Amniotic stem cell (primary cell): ENCODE measurements around the gene CYP21A2.
"Not testable (repeated sequence)": the region's sequence is repeated elsewhere in the genome, so short reads cannot be mapped to it uniquely, and the experiment has no call there.

ENCODE experiments used
- DNase-seq: peaks from one replicate; lab custom pipeline; 2025; lab: John Stamatoyannopoulos, UW

Gene CYP21A2

DNA sequence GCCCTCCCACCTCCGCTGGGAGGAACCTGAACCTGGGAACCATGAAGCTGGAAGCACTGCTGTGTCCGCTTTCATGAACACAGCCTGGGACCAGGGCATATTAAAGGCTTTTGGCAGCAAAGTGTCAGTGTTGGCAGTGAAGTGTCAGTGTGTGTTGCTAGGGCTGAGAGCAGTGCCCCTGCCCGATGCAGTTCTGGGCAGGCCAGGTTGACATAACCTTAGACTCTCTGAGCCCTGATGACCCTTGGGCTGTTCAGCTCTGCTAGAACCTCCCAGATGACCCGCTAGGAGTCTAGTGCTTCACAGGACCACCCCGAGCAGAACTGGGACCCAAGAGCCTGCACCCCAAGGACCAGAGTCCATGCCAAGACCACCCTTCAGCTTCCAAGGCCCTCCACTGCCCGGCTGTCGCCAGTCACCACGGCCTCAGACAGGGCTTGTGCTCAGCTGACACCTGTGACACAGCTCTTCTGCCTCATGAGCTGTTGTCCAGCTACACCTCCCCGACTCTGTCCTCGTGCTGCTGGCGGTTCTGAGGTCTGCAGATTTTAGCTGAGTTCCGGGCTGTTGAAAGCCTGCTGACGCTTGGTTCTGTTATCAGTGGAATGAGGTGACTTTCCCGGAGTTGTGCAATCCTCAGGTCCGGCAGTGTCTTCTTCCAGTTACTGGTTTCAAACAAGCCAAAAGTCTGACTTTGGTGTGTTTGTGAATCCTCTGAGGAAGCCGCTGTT lies 2.8 kb upstream of the CYP21A2 start:
- DNase-seq, result not testable (repeated sequence)

DNA sequence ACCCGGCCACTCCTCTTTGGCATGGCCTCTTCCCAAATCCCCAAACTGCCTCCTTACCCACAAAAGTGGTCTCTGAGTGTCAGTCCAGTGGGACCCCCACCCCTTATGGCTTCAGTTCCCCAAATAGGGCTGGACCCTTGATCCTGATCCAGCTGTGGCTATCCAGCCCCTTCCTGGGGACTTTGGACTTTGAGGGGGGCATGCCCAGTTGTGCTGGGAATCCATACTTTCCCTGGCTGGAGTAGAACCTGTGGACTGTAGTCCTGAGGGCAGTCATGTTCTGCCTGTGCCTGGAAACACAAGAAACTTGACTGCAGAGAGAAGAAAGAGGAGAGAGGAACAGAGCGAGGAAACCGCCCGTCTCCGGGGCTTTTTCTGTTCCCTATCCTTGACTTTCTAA lies 1.1 kb upstream of the CYP21A2 start:
- not testable (repeated sequence) for DNase-seq

DNA sequence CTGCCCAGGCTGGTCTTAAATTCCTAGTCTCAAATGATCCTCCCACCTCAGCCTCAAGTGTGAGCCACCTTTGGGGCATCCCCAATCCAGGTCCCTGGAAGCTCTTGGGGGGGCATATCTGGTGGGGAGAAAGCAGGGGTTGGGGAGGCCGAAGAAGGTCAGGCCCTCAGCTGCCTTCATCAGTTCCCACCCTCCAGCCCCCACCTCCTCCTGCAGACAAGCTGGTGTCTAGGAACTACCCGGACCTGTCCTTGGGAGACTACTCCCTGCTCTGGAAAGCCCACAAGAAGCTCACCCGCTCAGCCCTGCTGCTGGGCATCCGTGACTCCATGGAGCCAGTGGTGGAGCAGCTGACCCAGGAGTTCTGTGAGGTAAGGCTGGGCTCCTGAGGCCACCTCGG lies 663 bp downstream of the CYP21A2 start:
- DNase-seq, result not testable (repeated sequence)

DNA sequence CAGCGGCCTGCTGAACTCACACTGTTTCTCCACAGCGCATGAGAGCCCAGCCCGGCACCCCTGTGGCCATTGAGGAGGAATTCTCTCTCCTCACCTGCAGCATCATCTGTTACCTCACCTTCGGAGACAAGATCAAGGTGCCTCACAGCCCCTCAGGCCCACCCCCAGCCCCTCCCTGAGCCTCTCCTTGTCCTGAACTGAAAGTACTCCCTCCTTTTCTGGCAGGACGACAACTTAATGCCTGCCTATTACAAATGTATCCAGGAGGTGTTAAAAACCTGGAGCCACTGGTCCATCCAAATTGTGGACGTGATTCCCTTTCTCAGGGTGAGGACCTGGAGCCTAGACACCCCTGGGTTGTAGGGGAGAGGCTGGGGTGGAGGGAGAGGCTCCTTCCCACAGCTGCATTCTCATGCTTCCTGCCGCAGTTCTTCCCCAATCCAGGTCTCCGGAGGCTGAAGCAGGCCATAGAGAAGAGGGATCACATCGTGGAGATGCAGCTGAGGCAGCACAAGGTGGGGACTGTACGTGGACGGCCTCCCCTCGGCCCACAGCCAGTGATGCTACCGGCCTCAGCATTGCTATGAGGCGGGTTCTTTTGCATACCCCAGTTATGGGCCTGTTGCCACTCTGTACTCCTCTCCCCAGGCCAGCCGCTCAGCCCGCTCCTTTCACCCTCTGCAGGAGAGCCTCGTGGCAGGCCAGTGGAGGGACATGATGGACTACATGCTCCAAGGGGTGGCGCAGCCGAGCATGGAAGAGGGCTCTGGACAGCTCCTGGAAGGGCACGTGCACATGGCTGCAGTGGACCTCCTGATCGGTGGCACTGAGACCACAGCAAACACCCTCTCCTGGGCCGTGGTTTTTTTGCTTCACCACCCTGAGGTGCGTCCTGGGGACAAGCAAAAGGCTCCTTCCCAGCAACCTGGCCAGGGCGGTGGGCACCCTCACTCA lies 1.4 kb downstream of the CYP21A2 start:
- not testable (repeated sequence) for DNase-seq

DNA sequence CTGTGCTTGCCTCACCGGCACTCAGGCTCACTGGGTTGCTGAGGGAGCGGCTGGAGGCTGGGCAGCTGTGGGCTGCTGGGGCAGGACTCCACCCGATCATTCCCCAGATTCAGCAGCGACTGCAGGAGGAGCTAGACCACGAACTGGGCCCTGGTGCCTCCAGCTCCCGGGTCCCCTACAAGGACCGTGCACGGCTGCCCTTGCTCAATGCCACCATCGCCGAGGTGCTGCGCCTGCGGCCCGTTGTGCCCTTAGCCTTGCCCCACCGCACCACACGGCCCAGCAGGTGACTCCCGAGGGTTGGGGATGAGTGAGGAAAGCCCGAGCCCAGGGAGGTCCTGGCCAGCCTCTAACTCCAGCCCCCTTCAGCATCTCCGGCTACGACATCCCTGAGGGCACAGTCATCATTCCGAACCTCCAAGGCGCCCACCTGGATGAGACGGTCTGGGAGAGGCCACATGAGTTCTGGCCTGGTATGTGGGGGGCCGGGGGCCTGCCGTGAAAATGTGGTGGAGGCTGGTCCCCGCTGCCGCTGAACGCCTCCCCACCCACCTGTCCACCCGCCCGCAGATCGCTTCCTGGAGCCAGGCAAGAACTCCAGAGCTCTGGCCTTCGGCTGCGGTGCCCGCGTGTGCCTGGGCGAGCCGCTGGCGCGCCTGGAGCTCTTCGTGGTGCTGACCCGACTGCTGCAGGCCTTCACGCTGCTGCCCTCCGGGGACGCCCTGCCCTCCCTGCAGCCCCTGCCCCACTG lies 2.3 kb downstream of the CYP21A2 start:
- DNase-seq, result not testable (repeated sequence)

DNA sequence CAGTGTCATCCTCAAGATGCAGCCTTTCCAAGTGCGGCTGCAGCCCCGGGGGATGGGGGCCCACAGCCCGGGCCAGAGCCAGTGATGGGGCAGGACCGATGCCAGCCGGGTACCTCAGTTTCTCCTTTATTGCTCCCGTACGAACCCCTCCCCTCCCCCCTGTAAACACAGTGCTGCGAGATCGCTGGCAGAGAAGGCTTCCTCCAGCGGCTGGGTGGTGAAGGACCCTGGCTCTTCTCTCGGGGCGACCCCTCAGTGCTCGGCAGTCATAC lies 2.8 kb downstream of the CYP21A2 start:
- not testable (repeated sequence) for DNase-seq

DNA sequence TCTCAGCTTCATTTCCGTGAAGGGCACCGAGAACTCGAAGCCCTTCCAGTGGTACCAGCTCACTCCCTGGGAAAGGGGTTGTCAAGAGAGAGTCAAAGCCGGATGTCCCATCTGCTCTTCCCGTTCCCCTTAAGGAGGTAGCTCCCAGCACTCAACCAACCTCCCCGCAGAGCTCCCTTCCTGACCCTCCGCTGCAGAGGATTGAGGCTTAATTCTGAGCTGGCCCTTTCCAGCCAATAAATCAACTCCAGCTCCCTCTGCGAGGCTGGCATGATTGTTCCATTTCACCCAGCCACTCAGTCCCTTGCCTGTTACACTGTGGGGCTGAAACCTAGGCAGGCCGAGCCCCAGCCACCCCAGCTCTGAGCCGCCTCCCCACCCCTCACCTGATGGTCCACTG lies 3.2 kb downstream of the CYP21A2 start:
- DNase-seq, result not testable (repeated sequence)

DNA sequence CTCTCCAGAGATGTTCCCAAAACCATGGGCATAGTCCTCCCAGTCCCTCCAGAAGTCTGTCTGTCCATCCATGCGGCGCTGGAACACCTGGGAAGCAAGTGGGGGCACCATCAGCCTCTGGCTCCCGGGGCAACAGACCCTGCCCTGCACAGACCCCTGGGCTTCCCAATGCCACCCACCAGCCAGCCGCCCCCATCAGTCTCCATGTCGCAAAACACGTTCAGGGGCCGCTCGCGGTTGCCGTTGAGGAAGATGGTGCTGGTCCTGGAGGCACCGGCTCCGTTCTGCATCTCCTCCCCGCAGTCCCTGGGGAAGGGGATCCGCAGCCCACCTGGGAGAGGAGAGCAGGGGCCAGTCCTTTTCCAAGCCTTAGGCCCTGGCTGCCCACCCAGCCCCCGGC lies 4.1 kb downstream of the CYP21A2 start:
- not testable (repeated sequence) for DNase-seq

DNA sequence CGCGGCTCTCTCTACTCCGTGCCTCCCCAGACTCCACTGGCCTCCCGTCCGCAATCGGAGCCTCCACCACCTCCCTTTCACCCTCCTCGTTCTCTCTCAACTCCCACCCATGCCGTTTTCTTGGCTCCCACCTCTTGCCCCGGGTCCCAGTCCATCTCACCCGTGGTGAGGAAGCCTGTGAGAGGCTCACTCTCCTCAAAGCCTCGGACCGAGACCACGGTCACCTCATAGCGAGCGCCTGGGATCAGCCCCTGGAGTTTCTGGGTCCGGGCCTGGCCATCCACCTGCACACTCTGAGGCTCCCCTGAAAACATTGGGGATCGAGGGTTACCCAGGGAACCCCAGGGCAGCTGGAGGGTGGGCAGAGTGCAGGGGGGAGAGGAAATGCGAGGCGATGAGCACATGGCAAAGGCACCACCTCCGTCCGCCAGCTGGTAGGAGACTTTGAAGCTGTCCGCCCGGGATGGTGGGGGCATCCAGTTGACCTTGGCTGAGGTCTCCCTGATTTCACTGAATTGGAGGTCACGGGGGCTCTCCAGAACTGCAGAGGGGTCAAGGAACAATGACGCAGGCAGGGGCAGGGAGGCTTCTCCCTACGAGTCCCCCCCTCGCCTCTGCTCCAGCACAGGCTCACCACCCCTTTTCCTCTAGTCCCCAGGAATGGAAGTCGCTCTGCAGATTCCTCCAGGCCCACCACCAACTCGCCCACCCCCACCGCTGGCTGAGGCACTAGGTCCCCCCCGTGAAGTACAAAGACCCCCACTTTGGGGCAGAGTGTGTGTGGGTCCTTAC lies 5.6 kb downstream of the CYP21A2 start:
- not testable (repeated sequence) for DNase-seq

DNA sequence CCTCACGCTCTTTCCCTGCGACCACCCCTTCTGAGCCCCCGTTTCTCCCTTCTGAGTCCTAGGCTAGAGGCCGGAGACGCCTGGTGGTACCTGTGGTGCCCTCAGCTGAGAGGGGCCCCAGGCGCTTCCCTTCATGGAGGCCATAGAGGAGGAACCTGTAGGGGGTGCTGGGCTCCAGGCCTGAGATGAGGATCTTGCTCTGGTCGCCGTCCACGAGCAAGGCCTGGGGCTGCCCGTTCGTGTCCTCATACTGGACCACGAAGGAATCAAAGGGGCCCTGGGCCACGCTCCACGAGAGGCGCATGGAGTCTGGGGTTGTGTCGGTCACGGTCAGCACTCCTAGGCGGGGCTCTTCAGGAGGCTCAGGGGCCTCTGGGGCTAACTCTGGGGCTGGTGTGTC lies 6.7 kb downstream of the CYP21A2 start:
- not testable (repeated sequence) for DNase-seq

DNA sequence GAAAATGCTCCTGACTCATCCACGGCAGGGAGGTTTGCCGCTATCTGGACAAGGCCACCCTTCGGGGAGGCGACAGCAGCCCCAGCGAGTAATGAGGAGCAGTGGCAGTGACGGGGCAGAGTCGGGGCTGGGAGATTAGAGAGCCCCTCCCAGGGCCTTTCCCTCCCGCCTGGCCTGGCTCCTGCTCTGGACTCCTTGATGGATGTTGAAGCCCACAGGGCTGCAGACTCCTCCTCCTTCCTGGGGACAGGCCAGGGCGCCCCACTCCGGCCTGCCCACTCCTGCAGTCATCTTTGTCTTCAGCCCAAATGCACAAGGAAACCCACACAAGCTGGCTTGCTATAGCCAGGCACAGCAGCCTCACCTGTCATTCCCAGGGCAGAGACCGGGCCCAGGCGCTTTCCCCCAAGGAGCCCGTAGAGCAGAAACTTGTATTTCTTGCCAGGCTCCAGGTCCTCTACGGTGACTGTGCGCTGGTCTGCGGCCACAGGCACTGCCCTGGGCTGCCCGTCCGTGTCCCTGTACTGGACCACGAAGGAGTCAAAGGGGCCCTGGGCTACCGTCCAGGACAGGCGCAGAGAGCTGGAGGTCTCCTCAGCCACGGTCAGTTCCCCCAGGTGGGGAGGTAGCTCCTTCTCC lies 7.7 kb downstream of the CYP21A2 start:
- DNase-seq, result no peak

DNA sequence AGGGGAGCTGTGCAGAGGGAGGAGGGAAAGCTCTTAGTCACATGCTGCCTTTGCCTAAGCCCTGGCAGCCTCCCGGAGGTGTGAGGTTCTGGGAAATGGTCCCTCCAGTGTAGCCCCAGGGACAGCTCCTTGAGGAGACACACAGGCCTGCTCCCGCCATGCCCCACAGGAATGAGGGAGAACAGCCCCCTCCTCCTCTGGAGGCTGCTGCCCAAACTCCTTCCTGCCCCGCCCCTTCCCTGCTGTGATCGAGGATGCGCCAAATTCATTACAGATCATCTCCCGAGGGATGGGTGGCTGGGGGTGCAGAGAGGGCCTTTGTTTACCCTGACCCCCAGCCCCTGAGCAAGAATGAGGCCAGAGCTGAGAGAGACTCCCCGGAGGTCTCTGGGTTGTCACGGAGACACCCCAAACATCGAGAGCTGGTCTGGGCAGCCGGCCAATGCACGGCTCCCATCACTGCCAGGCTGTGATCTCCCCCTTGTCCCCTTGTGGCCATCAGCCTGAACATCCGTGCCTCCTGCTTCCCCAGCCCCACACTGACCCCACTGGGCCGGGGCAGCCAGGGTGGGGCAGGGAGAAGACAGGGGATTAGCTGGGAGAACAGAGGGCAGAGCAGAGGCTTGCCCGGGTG lies 8.4 kb downstream of the CYP21A2 start:
- DNase-seq, result no peak

DNA sequence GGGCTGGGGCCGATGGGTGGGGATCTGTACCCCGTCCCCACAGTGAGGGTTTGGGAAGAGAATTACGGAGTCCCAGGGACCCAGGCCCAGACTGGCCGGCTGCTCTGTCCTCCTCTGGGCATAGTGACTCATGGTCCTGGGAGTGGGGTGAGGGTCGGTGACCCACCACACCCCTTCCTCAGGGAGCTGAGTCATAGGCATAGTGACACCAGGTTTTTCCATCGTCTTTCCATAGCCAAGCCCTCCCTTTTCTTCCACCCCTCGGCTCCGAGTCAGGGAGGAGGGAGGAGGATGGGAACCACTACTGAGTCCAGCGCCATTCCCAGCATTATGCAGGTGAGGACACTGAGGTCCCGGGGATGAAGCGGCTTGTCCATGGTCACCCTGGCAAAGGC lies 8.9 kb downstream of the CYP21A2 start:
- no peak for DNase-seq

DNA sequence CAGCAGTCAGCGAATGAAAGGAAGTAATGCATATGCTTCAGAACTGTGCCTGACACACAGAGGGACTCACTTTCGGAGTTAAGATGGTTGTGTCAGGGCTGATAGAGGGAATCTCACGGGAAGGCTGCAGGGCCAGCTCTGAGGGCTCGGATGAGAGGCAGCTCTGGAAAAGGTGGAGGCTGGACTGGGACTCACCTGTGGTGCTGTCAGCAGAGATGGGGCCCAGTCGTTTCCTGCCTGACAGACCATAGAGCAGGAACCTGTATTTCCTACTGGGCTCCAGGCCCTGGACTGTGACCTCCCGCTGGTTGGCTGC lies 9.3 kb downstream of the CYP21A2 start:
- no peak for DNase-seq

DNA sequence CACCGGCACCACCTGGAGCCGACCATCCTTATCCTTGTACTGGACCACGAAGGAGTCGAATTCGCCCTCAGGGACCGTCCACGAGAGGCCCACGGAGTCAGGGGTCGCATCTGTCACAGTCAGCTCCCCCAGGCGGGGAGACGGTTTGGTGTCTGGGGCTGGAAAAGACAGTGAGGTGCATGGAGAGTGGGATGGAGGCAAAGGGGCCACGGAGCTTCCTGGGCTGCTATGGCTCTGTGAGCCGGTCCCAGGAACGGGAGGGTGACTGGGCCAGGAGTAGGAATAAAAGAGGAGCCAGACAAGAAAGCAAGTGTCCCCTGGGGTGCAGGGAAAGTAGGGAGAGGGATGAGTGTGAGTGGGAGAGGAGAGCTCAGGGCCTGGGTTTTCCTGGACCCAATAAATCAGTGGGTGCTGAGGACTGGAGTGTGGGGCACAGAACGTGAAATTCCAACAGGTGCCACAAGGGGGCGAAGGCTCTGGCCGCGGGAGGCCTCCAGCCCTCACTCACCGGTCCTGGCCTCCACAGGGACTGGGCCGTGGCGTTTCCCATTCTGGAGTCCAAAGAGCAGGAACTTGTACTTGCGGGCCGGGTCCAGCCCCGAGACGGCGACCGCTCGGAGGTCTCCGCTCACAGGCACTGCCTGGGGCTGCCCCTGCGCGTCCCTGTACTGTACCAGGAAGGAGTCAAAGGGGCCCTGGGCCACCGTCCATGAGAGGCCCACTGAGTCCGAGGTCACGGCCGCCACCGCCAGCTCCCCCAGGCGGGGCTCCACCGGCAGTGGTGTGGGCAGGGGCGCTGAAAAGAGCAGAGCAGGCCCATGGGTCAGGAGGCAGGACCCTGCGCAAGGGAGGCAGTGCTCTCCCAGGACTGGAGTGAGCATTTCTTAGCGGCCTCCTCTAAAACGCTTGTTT lies 9.9 kb downstream of the CYP21A2 start:
- no peak for DNase-seq

DNA sequence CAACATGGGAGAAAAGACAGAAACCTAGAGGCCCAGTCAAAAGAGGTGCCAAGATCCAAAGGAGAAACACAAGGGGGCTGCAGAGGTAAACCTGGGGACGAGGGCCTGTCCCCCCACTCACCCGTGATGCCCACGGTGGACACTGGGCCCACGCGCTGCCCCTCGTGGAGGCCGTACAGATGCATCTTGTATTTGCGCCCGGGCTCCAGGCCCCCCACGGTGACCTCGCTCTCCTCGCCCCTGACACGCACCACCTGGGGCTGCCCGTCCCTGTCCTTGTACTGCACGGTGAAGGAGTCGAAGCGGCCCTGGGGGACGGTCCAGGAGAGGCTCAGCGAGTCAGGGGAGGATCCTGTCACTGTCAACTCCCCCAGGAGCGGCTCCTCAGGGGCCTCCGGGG lies 10.9 kb downstream of the CYP21A2 start:
- DNase-seq, result not testable (repeated sequence)

DNA sequence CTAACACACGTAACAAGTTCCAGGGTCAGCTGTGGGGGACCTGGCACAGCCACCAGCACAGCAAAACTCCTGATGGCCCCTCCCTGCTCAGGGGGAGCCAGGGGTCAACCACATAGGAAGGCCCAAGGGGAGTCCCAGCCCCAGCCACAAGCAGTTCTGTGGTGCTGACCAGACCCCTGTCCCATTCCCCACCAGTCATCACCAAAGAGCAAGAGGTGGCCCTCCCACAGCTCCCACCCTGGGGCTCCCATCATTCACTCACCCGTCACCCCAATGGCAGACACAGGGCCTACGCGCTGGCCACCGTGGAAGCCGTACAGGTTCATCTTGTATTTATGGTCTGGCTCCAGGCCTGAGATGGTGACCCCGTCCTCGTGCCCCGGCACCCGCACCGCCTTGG lies 11.5 kb downstream of the CYP21A2 start:
- DNase-seq, result not testable (repeated sequence)

DNA sequence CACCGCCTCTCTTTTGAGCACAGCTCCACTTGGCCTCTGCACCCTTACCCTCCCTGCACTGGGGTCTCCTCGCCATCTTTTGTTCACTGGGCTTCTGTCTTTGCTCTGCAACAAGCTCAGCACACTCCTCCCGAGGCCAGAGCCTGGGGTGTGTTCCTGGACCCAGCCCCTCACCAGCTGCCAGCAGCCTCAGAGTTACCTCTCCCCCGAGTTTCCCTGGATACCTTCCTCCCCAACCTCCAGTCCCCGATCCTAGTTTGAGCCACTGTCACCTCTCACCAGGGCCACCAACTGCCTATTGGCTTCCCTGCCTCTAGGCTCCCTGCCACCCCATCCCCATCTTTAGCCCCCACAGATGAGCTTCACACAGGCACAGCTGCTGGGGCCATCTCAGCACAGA lies 12.3 kb downstream of the CYP21A2 start:
- no peak for DNase-seq

DNA sequence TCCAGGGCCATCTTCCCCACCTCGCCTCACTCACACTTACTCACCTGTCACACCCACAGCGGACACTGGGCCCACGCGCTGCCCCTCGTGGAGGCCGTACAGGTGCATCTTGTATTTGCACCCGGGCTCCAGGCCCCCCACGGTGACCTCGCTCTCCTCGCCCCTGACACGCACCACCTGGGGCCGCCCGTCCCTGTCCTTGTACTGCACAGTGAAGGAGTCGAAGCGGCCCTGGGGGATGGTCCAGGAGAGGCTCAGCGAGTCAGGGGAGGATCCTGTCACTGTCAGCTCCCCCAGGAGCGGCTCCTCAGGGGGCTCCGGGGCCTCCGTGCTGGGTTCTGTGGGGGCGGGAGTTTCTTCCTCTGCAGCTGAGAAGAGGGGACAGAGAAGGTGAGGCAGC lies 14.4 kb downstream of the CYP21A2 start:
- not testable (repeated sequence) for DNase-seq

DNA sequence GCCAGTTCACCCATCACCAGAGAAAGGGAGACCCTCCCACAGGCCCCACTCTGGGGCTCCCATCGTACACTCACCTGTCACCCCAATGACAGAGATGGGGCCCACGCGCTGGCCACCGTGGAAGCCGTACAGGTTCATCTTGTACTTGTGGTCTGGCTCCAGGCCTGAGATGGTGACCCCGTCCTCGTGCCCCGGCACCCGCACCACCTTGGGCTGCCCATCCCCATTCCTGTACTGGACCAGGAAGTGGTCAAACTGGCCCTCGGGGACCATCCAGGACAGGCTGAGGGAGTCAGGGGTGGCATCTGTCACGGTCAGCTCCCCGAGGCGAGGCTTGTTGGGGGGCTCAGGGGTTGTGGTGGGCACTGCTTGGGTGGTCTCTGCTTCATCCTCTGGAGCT lies 15.1 kb downstream of the CYP21A2 start:
- not testable (repeated sequence) for DNase-seq
